Liver (tissue), 9 donors: ENCODE measurements around the gene CFAP47. TPM values are rescaled to one million over a fixed set of nuclear protein-coding genes. Genes with fewer than 3 reads are reported as not detected.

Experiments
- DNase-seq: peaks from one replicate; pipeline ENCODE4 v3.0.0-alpha.2; 2017; ENCODE audit warnings: low spot score
- H3K27ac ChIP-seq, 2 donors: one replicate each; pipeline ENCODE4 v1.7.0; 2013; ENCODE audit warnings: inconsistent platforms in 2 of 2, low read length in 2 of 2, control low read depth in 1 of 2, low read depth in 1 of 2, mild to moderate bottlenecking in 1 of 2
- H3K27me3 ChIP-seq, 4 donors: one replicate each; pipeline versions ENCODE4 v1.6.1 to v1.7.0; 2013; ENCODE audit warnings: low read length in 3 of 4, inconsistent platforms in 1 of 4, mild to moderate bottlenecking in 1 of 4, moderate library complexity in 1 of 4; ENCODE audit not compliant: control insufficient read depth in 4 of 4, insufficient read depth in 4 of 4
- H3K36me3 ChIP-seq, 4 donors: one replicate each; pipeline versions ENCODE4 v1.6.1 to v1.7.0; 2013; ENCODE audit warnings: low read length in 3 of 4, mild to moderate bottlenecking in 3 of 4, low read depth in 1 of 4, moderate library complexity in 1 of 4; ENCODE audit not compliant: control insufficient read depth in 4 of 4, insufficient read depth in 3 of 4
- H3K4me1 ChIP-seq, 4 donors: one replicate each; pipeline versions ENCODE4 v1.6.1 to v1.7.0; 2013; ENCODE audit warnings: low read length in 3 of 4, mild to moderate bottlenecking in 3 of 4, moderate library complexity in 1 of 4; ENCODE audit not compliant: control insufficient read depth in 4 of 4, insufficient read depth in 4 of 4
- H3K4me3 ChIP-seq, 3 donors: one replicate each; pipeline versions ENCODE4 v1.6.1 to v1.7.0; 2013; ENCODE audit warnings: low read length in 3 of 3, control low read depth in 1 of 3, low read depth in 1 of 3, mild to moderate bottlenecking in 1 of 3
- H3K9ac ChIP-seq, 2 donors: one replicate each; pipeline ENCODE4 v1.7.0; 2013; ENCODE audit warnings: low read length in 2 of 2, mild to moderate bottlenecking in 2 of 2, moderate library complexity in 2 of 2, control low read depth in 1 of 2, low read depth in 1 of 2
- H3K9me3 ChIP-seq, 4 donors: one replicate each; pipeline versions ENCODE4 v1.6.1 to v1.7.0; 2013; ENCODE audit warnings: low read length in 3 of 4; ENCODE audit not compliant: control insufficient read depth in 4 of 4
- FOXA1 ChIP-seq: IDR thresholded peaks from 2 replicates; pipeline ENCODE4 v1.6.1; 2016; ENCODE audit warnings: antibody characterized with exemption
- FOXA2 ChIP-seq: IDR thresholded peaks from 2 replicates; pipeline ENCODE4 v1.6.1; 2016; ENCODE audit warnings: antibody characterized with exemption
- GABPA ChIP-seq, 2 donors: IDR thresholded peaks in 1 of 2; conservative IDR thresholded peaks in 1 of 2; 2 replicates each; pipeline ENCODE4 v1.6.1; 2016; ENCODE audit warnings: antibody characterized with exemption in 2 of 2, mild to moderate bottlenecking in 1 of 2, moderate library complexity in 1 of 2
- HNF4A ChIP-seq, 2 donors: conservative IDR thresholded peaks; 2 replicates each; pipeline ENCODE4 v1.6.1; 2016; ENCODE audit warnings: antibody characterized with exemption in 2 of 2, mild to moderate bottlenecking in 2 of 2
- HNF4G ChIP-seq: IDR thresholded peaks from 2 replicates; pipeline ENCODE4 v1.6.1; 2016; ENCODE audit warnings: antibody characterized with exemption
- JUND ChIP-seq, 2 donors: IDR thresholded peaks; 2 replicates each; pipeline ENCODE4 v1.6.1; 2016; ENCODE audit warnings: antibody characterized with exemption in 2 of 2
- MAX ChIP-seq: IDR thresholded peaks from 2 replicates; pipeline ENCODE4 v1.6.1; 2016; ENCODE audit warnings: antibody characterized with exemption
- NR2F2 ChIP-seq: IDR thresholded peaks from 2 replicates; pipeline ENCODE4 v1.6.1; 2016; ENCODE audit warnings: antibody characterized with exemption
- RAD21 ChIP-seq, 2 donors: IDR thresholded peaks; 2 replicates each; pipeline ENCODE4 v1.6.1; 2016; ENCODE audit warnings: antibody characterized with exemption in 2 of 2, mild to moderate bottlenecking in 2 of 2
- SP1 ChIP-seq: IDR thresholded peaks from 2 replicates; pipeline ENCODE4 v1.6.1; 2018; ENCODE audit warnings: antibody characterized with exemption, mild to moderate bottlenecking
- TAF1 ChIP-seq: conservative IDR thresholded peaks from 2 replicates; pipeline ENCODE4 v1.6.1; 2016; ENCODE audit warnings: antibody characterized with exemption, mild to moderate bottlenecking
- YY1 ChIP-seq: IDR thresholded peaks from 2 replicates; pipeline ENCODE4 v1.6.1; 2016; ENCODE audit warnings: antibody characterized with exemption, mild to moderate bottlenecking
- ZBTB33 ChIP-seq: IDR thresholded peaks from 2 replicates; pipeline ENCODE4 v1.6.1; 2016; ENCODE audit warnings: antibody characterized with exemption
- WGBS: extraction: QIAGEN DNeasy Blood & Tissue Kit; methylation state at CpG from one replicate; pipeline ENCODE4 v1.1.7; 2013; 5-methylcytosine and 5-hydroxymethylcytosine counted together
- polyA plus RNA-seq, 2 donors: library from polyadenylated mRNA; stranded (reverse) in 1 of 2; unstranded in 1 of 2; fragments of 200-250 nt in 1 of 2; fragments of >200 nt in 1 of 2; fragmentation: Nextera tagmentation in 1 of 2; extraction: Ambion mirVana in 1 of 2; gene quantifications; one replicate each; pipeline versions ENCODE4 v1.2.1 to v1.2.3, GENCODE V29; 2013 to 2015
- total RNA-seq, 2 donors: library from RNA; depleted of rRNA; stranded (reverse); fragments of >200 nt; gene quantifications; one replicate each; pipeline ENCODE4 v1.2.3, GENCODE V29; 2014
- TF ChIP-seq, protein P1 (sequence below): IDR thresholded peaks from 2 replicates; pipeline ENCODE4 v1.6.1; 2016; ENCODE audit warnings: antibody characterized with exemption, mild to moderate bottlenecking
- donor health status: healthy.
- donor health status: healthy.
- donor health status: healthy.
- donor health status: healthy.
- donor health status: healthy.

The CFAP47 gene
- total and polyA plus RNA-seq, 4 donors = under 0.01 to 0.03 (median 0.01) TPM; not detected in 1

DNA sequence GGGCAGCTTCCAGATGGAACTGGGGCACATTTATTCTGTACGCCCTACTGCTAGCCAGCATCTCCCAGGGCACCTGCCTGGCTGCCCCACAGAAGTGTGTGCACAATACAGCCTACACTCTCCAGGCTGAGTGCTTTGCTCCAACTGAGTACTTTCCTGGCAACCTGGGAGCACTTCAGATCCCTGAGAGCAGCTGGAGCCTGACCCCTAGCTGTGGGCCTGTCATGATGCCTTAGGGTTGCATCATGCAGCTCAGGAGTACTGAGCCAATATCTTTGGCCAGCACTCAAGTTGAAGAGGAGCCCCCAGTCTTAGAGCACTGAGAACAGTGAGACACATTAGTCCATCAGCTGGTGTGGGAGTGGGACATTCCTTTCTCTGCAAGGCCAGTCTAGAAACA is 321.9 kb downstream of the CFAP47 start:
- 97% methylated on average over 1 of the region's 1 CpG for WGBS

DNA sequence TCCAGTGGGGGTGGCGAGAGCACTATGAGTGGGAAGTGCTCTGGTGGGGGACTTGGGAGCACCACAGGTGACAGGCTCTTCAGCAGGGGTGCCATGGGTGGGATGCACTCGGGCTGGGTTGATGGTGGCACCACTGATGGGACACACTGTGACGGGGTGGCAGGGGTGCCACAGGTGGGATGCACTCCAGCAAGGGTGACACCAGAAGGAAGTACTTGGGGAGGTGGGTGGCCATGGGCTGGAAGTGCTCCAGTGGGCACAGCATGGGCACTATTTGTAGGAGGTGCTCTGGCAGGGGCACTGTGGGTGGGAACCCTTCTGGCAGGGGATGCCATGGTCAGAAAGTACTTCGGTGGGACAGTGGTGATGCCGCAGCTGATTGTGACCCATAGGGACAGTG is 346.6 kb downstream of the CFAP47 start:
- no peaks in the 10 kb centered on the region for H3K4me1 ChIP-seq
- H3K27ac ChIP-seq = no peak overlapping the region
- H3K36me3 ChIP-seq = no peaks in the 10 kb centered on the region
- TF ChIP-seq NR2F2 (no peak), ZBTB33 (no peak), YY1 (no peak), HNF4A (conservative IDR thresholded peaks at IDR 0.05) (no peak), MAX (no peak), JUND (IDR thresholded peaks at IDR 0.05) (no peak), TAF1 (no peak), GABPA (IDR thresholded peaks at IDR 0.05 in 1 of 2, conservative IDR thresholded peaks at IDR 0.05 in 1 of 2) (no peak), RAD21 (IDR thresholded peaks at IDR 0.05) (no peak), FOXA2 (no peak), HNF4G (no peak)
- TF ChIP-seq, protein P1, sequence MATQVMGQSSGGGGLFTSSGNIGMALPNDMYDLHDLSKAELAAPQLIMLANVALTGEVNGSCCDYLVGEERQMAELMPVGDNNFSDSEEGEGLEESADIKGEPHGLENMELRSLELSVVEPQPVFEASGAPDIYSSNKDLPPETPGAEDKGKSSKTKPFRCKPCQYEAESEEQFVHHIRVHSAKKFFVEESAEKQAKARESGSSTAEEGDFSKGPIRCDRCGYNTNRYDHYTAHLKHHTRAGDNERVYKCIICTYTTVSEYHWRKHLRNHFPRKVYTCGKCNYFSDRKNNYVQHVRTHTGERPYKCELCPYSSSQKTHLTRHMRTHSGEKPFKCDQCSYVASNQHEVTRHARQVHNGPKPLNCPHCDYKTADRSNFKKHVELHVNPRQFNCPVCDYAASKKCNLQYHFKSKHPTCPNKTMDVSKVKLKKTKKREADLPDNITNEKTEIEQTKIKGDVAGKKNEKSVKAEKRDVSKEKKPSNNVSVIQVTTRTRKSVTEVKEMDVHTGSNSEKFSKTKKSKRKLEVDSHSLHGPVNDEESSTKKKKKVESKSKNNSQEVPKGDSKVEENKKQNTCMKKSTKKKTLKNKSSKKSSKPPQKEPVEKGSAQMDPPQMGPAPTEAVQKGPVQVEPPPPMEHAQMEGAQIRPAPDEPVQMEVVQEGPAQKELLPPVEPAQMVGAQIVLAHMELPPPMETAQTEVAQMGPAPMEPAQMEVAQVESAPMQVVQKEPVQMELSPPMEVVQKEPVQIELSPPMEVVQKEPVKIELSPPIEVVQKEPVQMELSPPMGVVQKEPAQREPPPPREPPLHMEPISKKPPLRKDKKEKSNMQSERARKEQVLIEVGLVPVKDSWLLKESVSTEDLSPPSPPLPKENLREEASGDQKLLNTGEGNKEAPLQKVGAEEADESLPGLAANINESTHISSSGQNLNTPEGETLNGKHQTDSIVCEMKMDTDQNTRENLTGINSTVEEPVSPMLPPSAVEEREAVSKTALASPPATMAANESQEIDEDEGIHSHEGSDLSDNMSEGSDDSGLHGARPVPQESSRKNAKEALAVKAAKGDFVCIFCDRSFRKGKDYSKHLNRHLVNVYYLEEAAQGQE = no peak
- peaks cover 0 to 6% (median 0%) of the 10 kb centered on the region in 4 donors for H3K9me3 ChIP-seq
- no peak overlapping the region for H3K9ac ChIP-seq
- 86% methylated on average over 5 of the region's 5 CpGs for WGBS
- no peak for DNase-seq
- no peak overlapping the region for H3K4me3 ChIP-seq
- H3K27me3 ChIP-seq = no peaks in the 10 kb centered on the region

More for the DNA sequence above, 321.9 kb downstream of the CFAP47 start:
- peaks cover 0 to 2% (median 0%) of the 10 kb centered on the region in 4 donors for H3K27me3 ChIP-seq
- no peak for DNase-seq
- no peaks in the 10 kb centered on the region for H3K4me1 ChIP-seq
- H3K9me3 ChIP-seq = no peaks in the 10 kb centered on the region
- TF ChIP-seq FOXA1 = no peak
- H3K27ac ChIP-seq = no peak overlapping the region
- no peak overlapping the region for H3K9ac ChIP-seq
- H3K36me3 ChIP-seq = no peaks in the 10 kb centered on the region
- no peak overlapping the region for H3K4me3 ChIP-seq

DNA sequence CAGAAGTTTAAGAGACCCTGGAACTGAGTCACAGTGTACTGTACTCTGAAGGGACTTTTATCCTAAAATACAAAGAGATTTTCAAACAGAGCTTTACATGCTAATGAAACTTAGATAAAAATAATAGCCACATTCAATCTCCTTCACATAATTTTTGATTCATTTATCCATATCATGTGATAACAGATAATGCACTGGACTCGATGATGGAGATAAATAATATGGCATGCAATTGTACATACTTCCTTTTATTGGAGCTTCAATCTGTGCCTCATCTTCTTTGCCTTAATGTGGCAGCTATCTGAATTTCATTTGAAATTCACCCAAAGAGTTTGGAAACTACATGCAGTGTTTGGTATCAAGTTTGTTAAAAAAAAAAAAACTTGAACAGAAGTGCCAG is 390.6 kb downstream of the CFAP47 start:
- no peak overlapping the region for H3K27ac ChIP-seq
- no peak overlapping the region for H3K9ac ChIP-seq
- H3K4me3 ChIP-seq = no peak overlapping the region
- H3K36me3 ChIP-seq = no peaks in the 10 kb centered on the region
- no peaks in the 10 kb centered on the region for H3K27me3 ChIP-seq
- no peaks in the 10 kb centered on the region for H3K4me1 ChIP-seq
- no peak for DNase-seq
- WGBS = 73% methylated on average over 1 of the region's 1 CpG
- H3K9me3 ChIP-seq = no peaks in the 10 kb centered on the region
- TF ChIP-seq NR2F2 (no peak), HNF4G (no peak), ZBTB33 (no peak), SP1 (no peak), MAX (no peak), JUND (IDR thresholded peaks at IDR 0.05) (no peak), RAD21 (IDR thresholded peaks at IDR 0.05) (no peak), TAF1 (no peak), YY1 (no peak), GABPA (IDR thresholded peaks at IDR 0.05 in 1 of 2, conservative IDR thresholded peaks at IDR 0.05 in 1 of 2) (no peak)
- TF ChIP-seq, protein P1 = no peak
